K562 (cell line): Measurements from ENCODE around the gene GCKR. TPM values are rescaled to one million over a fixed set of nuclear protein-coding genes. Genes with fewer than 3 reads are reported as not detected.

ENCODE experiments used
- FOS ChIP-seq: IDR thresholded peaks from 3 replicates; pipeline ENCODE4 v1.6.1; 2011; ENCODE audit not compliant: insufficient read length; ENCODE audit errors: extremely low read depth
- MAFF ChIP-seq: IDR thresholded peaks from 2 replicates; pipeline ENCODE4 v1.6.1; 2012; ENCODE audit warnings: low read length, improper control_type of control experiment
- polyA plus RNA-seq, 8 experiments: library from polyadenylated mRNA; depleted of rRNA in 4 of 8; stranded (reverse) in 5 of 8; unstranded in 3 of 8; fragments of >200 nt; fragmentation: Nextera tagmentation in 2 of 8; fragmentation: Illumina TruSeq in 1 of 8; extraction: Ambion mirVana in 2 of 8; extraction: Trizol in 1 of 8; gene quantifications; 2 replicates each; pipeline versions ENCODE4 v1.2.1 to v1.2.3, GENCODE V29; 2011 to 2014; ENCODE audit warnings: inconsistent platforms in 1 of 8, missing spikeins in 1 of 8
- small RNA-seq: library from RNA; depleted of rRNA; stranded (forward); fragments of <200 nt; gene quantifications from one replicate; pipeline ENCODE3, GENCODE V24; 2014
- total RNA-seq, 7 experiments: library from RNA; depleted of rRNA in 6 of 7; stranded (reverse); fragments of >200 nt in 6 of 7; fragmentation: Illumina TruSeq in 2 of 7; extraction: Trizol in 2 of 7; gene quantifications; 2 replicates each; pipeline versions ENCODE4 v1.2.1 to v1.2.3, GENCODE V29; 2011 to 2021; ENCODE audit warnings: low replicate concordance in 1 of 7
- TF ChIP-seq, protein P1 (sequence below), 2 experiments: fragments of 450-650 bp in 1 of 2; sonication (generic) in 1 of 2; formaldehyde crosslinking in 1 of 2; IDR thresholded peaks; 2 replicates each; pipeline versions ENCODE4 v1.7.1 to v1.9.0; 2016 to 2022; ENCODE audit warnings: inconsistent platforms in 1 of 2, mild to moderate bottlenecking in 1 of 2, missing genetic modification reagents in 1 of 2

Gene GCKR
- total and polyA plus RNA-seq, 9 of the 15 experiments (the other 6 are each of a cell fraction or from before 2014, with no cell fraction given) = 0.28 to 0.79 (median 0.50) TPM; not detected in 1

DNA sequence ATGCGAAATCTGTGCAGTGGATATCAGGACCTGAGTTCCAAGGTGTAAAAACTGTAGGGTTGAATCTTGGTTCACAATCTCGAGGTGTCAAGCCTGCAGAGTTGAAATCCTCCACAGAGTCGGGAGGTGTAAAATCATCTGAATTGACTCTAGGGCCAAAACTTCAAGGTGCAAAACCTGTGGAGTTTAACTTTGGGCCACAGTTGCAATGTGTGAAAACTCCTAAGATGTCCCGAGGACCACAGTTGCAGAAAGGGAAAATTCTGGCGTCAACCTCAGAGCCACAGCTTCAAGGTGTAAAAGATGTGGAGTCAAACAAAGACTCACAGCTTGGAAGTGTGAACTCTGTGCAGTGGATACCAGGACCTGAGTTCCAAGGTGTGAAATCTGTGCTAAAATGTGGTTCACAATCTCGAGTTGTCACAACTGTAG is 76.4 kb downstream of the GCKR start (continued):
- TF ChIP-seq, protein P1, sequence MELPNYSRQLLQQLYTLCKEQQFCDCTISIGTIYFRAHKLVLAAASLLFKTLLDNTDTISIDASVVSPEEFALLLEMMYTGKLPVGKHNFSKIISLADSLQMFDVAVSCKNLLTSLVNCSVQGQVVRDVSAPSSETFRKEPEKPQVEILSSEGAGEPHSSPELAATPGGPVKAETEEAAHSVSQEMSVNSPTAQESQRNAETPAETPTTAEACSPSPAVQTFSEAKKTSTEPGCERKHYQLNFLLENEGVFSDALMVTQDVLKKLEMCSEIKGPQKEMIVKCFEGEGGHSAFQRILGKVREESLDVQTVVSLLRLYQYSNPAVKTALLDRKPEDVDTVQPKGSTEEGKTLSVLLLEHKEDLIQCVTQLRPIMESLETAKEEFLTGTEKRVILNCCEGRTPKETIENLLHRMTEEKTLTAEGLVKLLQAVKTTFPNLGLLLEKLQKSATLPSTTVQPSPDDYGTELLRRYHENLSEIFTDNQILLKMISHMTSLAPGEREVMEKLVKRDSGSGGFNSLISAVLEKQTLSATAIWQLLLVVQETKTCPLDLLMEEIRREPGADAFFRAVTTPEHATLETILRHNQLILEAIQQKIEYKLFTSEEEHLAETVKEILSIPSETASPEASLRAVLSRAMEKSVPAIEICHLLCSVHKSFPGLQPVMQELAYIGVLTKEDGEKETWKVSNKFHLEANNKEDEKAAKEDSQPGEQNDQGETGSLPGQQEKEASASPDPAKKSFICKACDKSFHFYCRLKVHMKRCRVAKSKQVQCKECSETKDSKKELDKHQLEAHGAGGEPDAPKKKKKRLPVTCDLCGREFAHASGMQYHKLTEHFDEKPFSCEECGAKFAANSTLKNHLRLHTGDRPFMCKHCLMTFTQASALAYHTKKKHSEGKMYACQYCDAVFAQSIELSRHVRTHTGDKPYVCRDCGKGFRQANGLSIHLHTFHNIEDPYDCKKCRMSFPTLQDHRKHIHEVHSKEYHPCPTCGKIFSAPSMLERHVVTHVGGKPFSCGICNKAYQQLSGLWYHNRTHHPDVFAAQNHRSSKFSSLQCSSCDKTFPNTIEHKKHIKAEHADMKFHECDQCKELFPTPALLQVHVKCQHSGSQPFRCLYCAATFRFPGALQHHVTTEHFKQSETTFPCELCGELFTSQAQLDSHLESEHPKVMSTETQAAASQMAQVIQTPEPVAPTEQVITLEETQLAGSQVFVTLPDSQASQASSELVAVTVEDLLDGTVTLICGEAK (IDR thresholded peaks at IDR 0.05) = no peak
- TF ChIP-seq, protein P1 (CRISPR knock-in tag; IDR thresholded peaks at IDR 0.05) = no peak
- no peak for TF ChIP-seq FOS
- TF ChIP-seq MAFF = no peak

Small RNA genes lying within 50 kb of the gene (small RNA-seq; reads per million reads assigned to genes)
- not detected for gene RNU6-986P

Other genes with a start within 250 kb of the GCKR start
Only the 7 nearest of the 19 such genes appear.
- gene ZNF513, start 116.1 kb upstream of the GCKR start, total RNA-seq (2014; rRNA removed) = 6.7 and 8.0 TPM in 2 replicates
- gene ZNF513, start 116.1 kb upstream of the GCKR start, total RNA-seq (2014; rRNA removed; fragmentation: Illumina TruSeq; extraction: Trizol) = 1.9 and 2.5 TPM in 2 replicates
- gene ZNF513, start 116.1 kb upstream of the GCKR start, total RNA-seq (2015; rRNA removed; fragmentation: Illumina TruSeq; extraction: Trizol) = 7.1 TPM in 2 replicates
- 8.5 and 9.9 TPM in 2 replicates for gene ZNF513, start 116.1 kb upstream of the GCKR start, total RNA-seq (2021)
- gene ZNF513, start 116.1 kb upstream of the GCKR start, polyA plus RNA-seq (2011; rRNA removed) = 4.4 and 6.6 TPM in 2 replicates
- 4.1 and 7.4 TPM in 2 replicates for gene ZNF513, start 116.1 kb upstream of the GCKR start, polyA plus RNA-seq (2014; fragmentation: Illumina TruSeq; extraction: Trizol)
- gene ZNF513, start 116.1 kb upstream of the GCKR start, polyA plus RNA-seq (2014; fragmentation: Nextera tagmentation; extraction: Ambion mirVana) = under 1 TPM; 0.04 to 0.15 TPM
- 9.7 and 13.6 TPM in 2 replicates for gene ZNF513, start 116.1 kb upstream of the GCKR start, polyA plus RNA-seq (2014; rRNA removed)
- gene PPM1G, start 87.2 kb upstream of the GCKR start, total RNA-seq (2014; rRNA removed) = 164 and 176 TPM in 2 replicates
- gene PPM1G, start 87.2 kb upstream of the GCKR start, total RNA-seq (2014; rRNA removed; fragmentation: Illumina TruSeq; extraction: Trizol) = 153 and 155 TPM in 2 replicates
- 183 and 191 TPM in 2 replicates for gene PPM1G, start 87.2 kb upstream of the GCKR start, total RNA-seq (2015; rRNA removed; fragmentation: Illumina TruSeq; extraction: Trizol)
- 154 and 173 TPM in 2 replicates for gene PPM1G, start 87.2 kb upstream of the GCKR start, total RNA-seq (2021)
- gene PPM1G, start 87.2 kb upstream of the GCKR start, polyA plus RNA-seq (2011; rRNA removed) = 77.9 and 86.0 TPM in 2 replicates
- gene PPM1G, start 87.2 kb upstream of the GCKR start, polyA plus RNA-seq (2014; fragmentation: Illumina TruSeq; extraction: Trizol) = 221 and 230 TPM in 2 replicates
- 10 to 100 TPM; 61.7 to 88.8 TPM for gene PPM1G, start 87.2 kb upstream of the GCKR start, polyA plus RNA-seq (2014; fragmentation: Nextera tagmentation; extraction: Ambion mirVana)
- gene PPM1G, start 87.2 kb upstream of the GCKR start, polyA plus RNA-seq (2014; rRNA removed) = 116 and 136 TPM in 2 replicates
- gene NRBP1, start 68.2 kb upstream of the GCKR start, total RNA-seq (2014; rRNA removed) = 22.2 and 28.0 TPM in 2 replicates
- gene NRBP1, start 68.2 kb upstream of the GCKR start, total RNA-seq (2014; rRNA removed; fragmentation: Illumina TruSeq; extraction: Trizol) = 30.7 and 31.8 TPM in 2 replicates
- gene NRBP1, start 68.2 kb upstream of the GCKR start, total RNA-seq (2015; rRNA removed; fragmentation: Illumina TruSeq; extraction: Trizol) = 40.3 and 41.9 TPM in 2 replicates
- 36.9 and 41.3 TPM in 2 replicates for gene NRBP1, start 68.2 kb upstream of the GCKR start, total RNA-seq (2021)
- gene NRBP1, start 68.2 kb upstream of the GCKR start, polyA plus RNA-seq (2011; rRNA removed) = 72.3 and 84.5 TPM in 2 replicates
- 50.0 and 50.7 TPM in 2 replicates for gene NRBP1, start 68.2 kb upstream of the GCKR start, polyA plus RNA-seq (2014; fragmentation: Illumina TruSeq; extraction: Trizol)
- 1 to 10 TPM; 2.9 to 7.8 TPM for gene NRBP1, start 68.2 kb upstream of the GCKR start, polyA plus RNA-seq (2014; fragmentation: Nextera tagmentation; extraction: Ambion mirVana)
- 41.4 and 46.2 TPM in 2 replicates for gene NRBP1, start 68.2 kb upstream of the GCKR start, polyA plus RNA-seq (2014; rRNA removed)
- 0.73 and 0.78 TPM in 2 replicates for gene KRTCAP3, start 54.5 kb upstream of the GCKR start, total RNA-seq (2014; rRNA removed)
- 0.55 TPM in 1 of 2 replicates, not detected in the other for gene KRTCAP3, start 54.5 kb upstream of the GCKR start, total RNA-seq (2014; rRNA removed; fragmentation: Illumina TruSeq; extraction: Trizol)
- gene KRTCAP3, start 54.5 kb upstream of the GCKR start, total RNA-seq (2015; rRNA removed; fragmentation: Illumina TruSeq; extraction: Trizol) = 0.72 and 1.0 TPM in 2 replicates
- gene KRTCAP3, start 54.5 kb upstream of the GCKR start, total RNA-seq (2021) = 1.0 and 1.4 TPM in 2 replicates
- 1.3 and 1.8 TPM in 2 replicates for gene KRTCAP3, start 54.5 kb upstream of the GCKR start, polyA plus RNA-seq (2011; rRNA removed)
- gene KRTCAP3, start 54.5 kb upstream of the GCKR start, polyA plus RNA-seq (2014; fragmentation: Illumina TruSeq; extraction: Trizol) = 0.30 and 0.86 TPM in 2 replicates
- under 1 TPM; 0.24 to 0.27 TPM for gene KRTCAP3, start 54.5 kb upstream of the GCKR start, polyA plus RNA-seq (2014; fragmentation: Nextera tagmentation; extraction: Ambion mirVana)
- 1.4 and 2.0 TPM in 2 replicates for gene KRTCAP3, start 54.5 kb upstream of the GCKR start, polyA plus RNA-seq (2014; rRNA removed)
- gene IFT172, start 7.1 kb upstream of the GCKR start, total RNA-seq (2014; rRNA removed) = 13.5 and 15.1 TPM in 2 replicates
- 13.5 and 15.0 TPM in 2 replicates for gene IFT172, start 7.1 kb upstream of the GCKR start, total RNA-seq (2014; rRNA removed; fragmentation: Illumina TruSeq; extraction: Trizol)
- gene IFT172, start 7.1 kb upstream of the GCKR start, total RNA-seq (2015; rRNA removed; fragmentation: Illumina TruSeq; extraction: Trizol) = 12.0 and 13.6 TPM in 2 replicates
- gene IFT172, start 7.1 kb upstream of the GCKR start, total RNA-seq (2021) = 16.3 and 19.1 TPM in 2 replicates
- 17.9 and 24.4 TPM in 2 replicates for gene IFT172, start 7.1 kb upstream of the GCKR start, polyA plus RNA-seq (2011; rRNA removed)
- 12.9 and 13.5 TPM in 2 replicates for gene IFT172, start 7.1 kb upstream of the GCKR start, polyA plus RNA-seq (2014; fragmentation: Illumina TruSeq; extraction: Trizol)
- gene IFT172, start 7.1 kb upstream of the GCKR start, polyA plus RNA-seq (2014; fragmentation: Nextera tagmentation; extraction: Ambion mirVana) = 1 to 10 TPM; 5.6 to 7.3 TPM
- 13.7 and 15.3 TPM in 2 replicates for gene IFT172, start 7.1 kb upstream of the GCKR start, polyA plus RNA-seq (2014; rRNA removed)
- gene FNDC4, start 1.6 kb upstream of the GCKR start, total RNA-seq (2014; rRNA removed) = 2.3 and 2.7 TPM in 2 replicates
- 1.8 and 2.1 TPM in 2 replicates for gene FNDC4, start 1.6 kb upstream of the GCKR start, total RNA-seq (2014; rRNA removed; fragmentation: Illumina TruSeq; extraction: Trizol)
- gene FNDC4, start 1.6 kb upstream of the GCKR start, total RNA-seq (2015; rRNA removed; fragmentation: Illumina TruSeq; extraction: Trizol) = 0.94 and 1.2 TPM in 2 replicates
- gene FNDC4, start 1.6 kb upstream of the GCKR start, total RNA-seq (2021) = 2.8 and 2.9 TPM in 2 replicates
- gene FNDC4, start 1.6 kb upstream of the GCKR start, polyA plus RNA-seq (2011; rRNA removed) = 3.2 and 4.9 TPM in 2 replicates
- 2.4 and 2.9 TPM in 2 replicates for gene FNDC4, start 1.6 kb upstream of the GCKR start, polyA plus RNA-seq (2014; fragmentation: Illumina TruSeq; extraction: Trizol)
- under 1 TPM; 0.28 to 0.80 TPM for gene FNDC4, start 1.6 kb upstream of the GCKR start, polyA plus RNA-seq (2014; fragmentation: Nextera tagmentation; extraction: Ambion mirVana)
- 2.9 and 3.4 TPM in 2 replicates for gene FNDC4, start 1.6 kb upstream of the GCKR start, polyA plus RNA-seq (2014; rRNA removed)
- gene ZNF512, start 86.2 kb downstream of the GCKR start, total RNA-seq (2014; rRNA removed) = 44.4 and 47.8 TPM in 2 replicates
- 67.4 and 73.7 TPM in 2 replicates for gene ZNF512, start 86.2 kb downstream of the GCKR start, total RNA-seq (2014; rRNA removed; fragmentation: Illumina TruSeq; extraction: Trizol)
- 44.6 and 47.2 TPM in 2 replicates for gene ZNF512, start 86.2 kb downstream of the GCKR start, total RNA-seq (2015; rRNA removed; fragmentation: Illumina TruSeq; extraction: Trizol)
- 53.6 and 56.5 TPM in 2 replicates for gene ZNF512, start 86.2 kb downstream of the GCKR start, total RNA-seq (2021)
- gene ZNF512, start 86.2 kb downstream of the GCKR start, polyA plus RNA-seq (2011; rRNA removed) = 76.4 and 94.0 TPM in 2 replicates
- gene ZNF512, start 86.2 kb downstream of the GCKR start, polyA plus RNA-seq (2014; fragmentation: Illumina TruSeq; extraction: Trizol) = 79.0 and 101 TPM in 2 replicates
- gene ZNF512, start 86.2 kb downstream of the GCKR start, polyA plus RNA-seq (2014; fragmentation: Nextera tagmentation; extraction: Ambion mirVana) = 10 to 100 TPM; 24.7 to 77.9 TPM
- 65.8 and 65.9 TPM in 2 replicates for gene ZNF512, start 86.2 kb downstream of the GCKR start, polyA plus RNA-seq (2014; rRNA removed)